Smooth muscle cell (in vitro differentiated cells): ENCODE results near the gene PIP5K1B. TPM values are rescaled to one million over a fixed set of nuclear protein-coding genes. Genes with fewer than 3 reads are reported as not detected.

Experiments
- DNase-seq: peaks from one replicate; lab custom pipeline; 2025; ENCODE audit not compliant: unreplicated experiment; lab: John Stamatoyannopoulos, UW
- H2AFZ ChIP-seq: fragments of 200-600 bp; sonication (generic); 2 replicates; pipeline ENCODE4 v1.6.0; 2016; ENCODE audit warnings: antibody characterized with exemption, low read depth, mild to moderate bottlenecking
- H3F3A ChIP-seq: fragments of 200-600 bp; sonication (generic); 2 replicates; pipeline ENCODE4 v1.6.0; 2017; ENCODE audit warnings: antibody characterized with exemption, low read depth
- H3K27ac ChIP-seq: fragments of 200-600 bp; sonication (generic); 2 replicates; pipeline ENCODE4 v1.5.1; 2016; ENCODE audit warnings: low read depth, mild to moderate bottlenecking
- H3K27me3 ChIP-seq: fragments of 200-600 bp; sonication (generic); 2 replicates; pipeline ENCODE4 v1.6.1; 2016; ENCODE audit warnings: low read depth, mild to moderate bottlenecking
- H3K36me3 ChIP-seq: fragments of 200-600 bp; sonication (generic); 2 replicates; pipeline ENCODE4 v1.5.1; 2016; ENCODE audit warnings: low read depth
- H3K4me1 ChIP-seq: fragments of 200-600 bp; sonication (generic); 2 replicates; pipeline ENCODE4 v1.5.1; 2016; ENCODE audit warnings: low read depth
- H3K4me2 ChIP-seq: fragments of 200-600 bp; sonication (generic); 2 replicates; pipeline ENCODE4 v1.6.0; 2016; ENCODE audit warnings: mild to moderate bottlenecking
- H3K4me3 ChIP-seq: fragments of 200-600 bp; sonication (generic); 2 replicates; pipeline ENCODE4 v1.5.1; 2016; ENCODE audit warnings: mild to moderate bottlenecking
- H3K79me2 ChIP-seq: fragments of 200-600 bp; sonication (generic); 2 replicates; pipeline ENCODE4 v1.6.0; 2016; ENCODE audit warnings: low read depth, mild to moderate bottlenecking
- H3K9ac ChIP-seq: fragments of 200-600 bp; sonication (generic); 2 replicates; pipeline ENCODE4 v1.6.0; 2016; ENCODE audit warnings: low read depth
- H3K9me3 ChIP-seq: fragments of 200-600 bp; sonication (generic); replicated peaks from 2 replicates; pipeline ENCODE4 v1.5.1; 2016; ENCODE audit warnings: low read depth
- H4K20me1 ChIP-seq: fragments of 200-600 bp; sonication (generic); 2 replicates; pipeline ENCODE4 v1.6.0; 2016; ENCODE audit warnings: low read depth
- CTCF ChIP-seq: fragments of 200-600 bp; sonication (generic); IDR thresholded peaks from 2 replicates; pipeline ENCODE4 v1.5.1; 2017; ENCODE audit warnings: borderline replicate concordance, mild to moderate bottlenecking, antibody characterized with exemption; ENCODE audit not compliant: insufficient read depth, poor library complexity, severe bottlenecking
- WGBS: methylation state at CpG from one replicate; pipeline ENCODE4 v1.1.7; 2016; ENCODE audit warnings: low lambda C conversion rate; 5-methylcytosine and 5-hydroxymethylcytosine counted together
- polyA plus RNA-seq: library from polyadenylated mRNA; unstranded; fragments of >200 nt; fragmentation: Nextera tagmentation; extraction: Ambion mirVana; gene quantifications from 2 replicates; pipeline ENCODE4 v1.2.1, GENCODE V29; 2016
- total RNA-seq: library from RNA; depleted of rRNA; stranded (reverse); fragments of >200 nt; gene quantifications from 2 replicates; pipeline ENCODE4 v1.2.3, GENCODE V29; 2014

PIP5K1B gene
- total and polyA plus RNA-seq, 2 experiments from 2014 or later: not detected

- H3K4me2 ChIP-seq: no peak overlapping the region
- H3K27ac ChIP-seq: no peak overlapping the region
- H2AFZ ChIP-seq: no peak overlapping the region
- no peak overlapping the region for H3K4me3 ChIP-seq
- no peaks in the 10 kb centered on the region for H4K20me1 ChIP-seq
- 92% methylated on average over 6 of the region's 6 CpGs for WGBS
- no peaks in the 10 kb centered on the region for H3K36me3 ChIP-seq
- no peaks in the 10 kb centered on the region for H3K9me3 ChIP-seq
- no peaks in the 10 kb centered on the region for H3K27me3 ChIP-seq
- no peak overlapping the region for H3K9ac ChIP-seq
- peaks cover 10% of the 10 kb centered on the region for H3K4me1 ChIP-seq
- H3F3A ChIP-seq: no peaks in the 10 kb centered on the region
- H3K79me2 ChIP-seq: no peaks in the 10 kb centered on the region
- no peak for DNase-seq
- no peak for TF ChIP-seq CTCF
Observed at GRCh38 chr9:68873179-68873578, 168.1 kb downstream of the PIP5K1B start.

- Histone ChIP-seq H3K9me3 (no peaks in the 10 kb centered on the region), H3K36me3 (no peaks in the 10 kb centered on the region), H3K4me1 (peaks cover 10% of the 10 kb centered on the region), H4K20me1 (no peaks in the 10 kb centered on the region), H3K4me3 (no peak overlapping the region), H2AFZ (no peak overlapping the region), H3K4me2 (no peak overlapping the region), H3K27me3 (no peaks in the 10 kb centered on the region), H3K9ac (no peak overlapping the region), H3K27ac (no peak overlapping the region), H3K79me2 (no peaks in the 10 kb centered on the region), H3F3A (no peaks in the 10 kb centered on the region)
- TF ChIP-seq CTCF: no peak
- no peak for DNase-seq
- WGBS: 75% methylated on average over 5 of the region's 5 CpGs
Observed at GRCh38 chr9:68876273-68876672, 171.2 kb downstream of the PIP5K1B start.

- Histone ChIP-seq H3K4me3 (no peak overlapping the region), H3K9me3 (no peaks in the 10 kb centered on the region), H3K9ac (no peak overlapping the region), H3K4me1 (peaks cover 10% of the 10 kb centered on the region), H3K36me3 (no peaks in the 10 kb centered on the region), H3K27ac (no peak overlapping the region), H3K79me2 (no peaks in the 10 kb centered on the region), H3K27me3 (no peaks in the 10 kb centered on the region), H2AFZ (no peak overlapping the region), H4K20me1 (no peaks in the 10 kb centered on the region), H3F3A (no peaks in the 10 kb centered on the region), H3K4me2 (no peak overlapping the region)
- no peak for DNase-seq
- TF ChIP-seq CTCF: no peak
- 66% methylated on average over 3 of the region's 3 CpGs for WGBS
Observed at GRCh38 chr9:68876681-68877080, 171.6 kb downstream of the PIP5K1B start.

GRCh38 chr9:68877219-68877618 is 172.2 kb downstream of the PIP5K1B start:
- Histone ChIP-seq H3K4me1 (peaks cover 4% of the 10 kb centered on the region), H3K9me3 (no peaks in the 10 kb centered on the region), H3K79me2 (no peaks in the 10 kb centered on the region), H3F3A (no peaks in the 10 kb centered on the region), H4K20me1 (no peaks in the 10 kb centered on the region), H3K4me2 (no peak overlapping the region), H3K27ac (no peak overlapping the region), H3K9ac (no peak overlapping the region), H3K4me3 (no peak overlapping the region), H3K36me3 (no peaks in the 10 kb centered on the region), H2AFZ (no peak overlapping the region), H3K27me3 (no peaks in the 10 kb centered on the region)
- DNase-seq: no peak
- no peak for TF ChIP-seq CTCF
